ENCODE results near the gene ZNF730.
"Not testable (repeated sequence)": the region's sequence is repeated elsewhere in the genome, so short reads cannot be mapped to it uniquely, and the experiment has no call there.

The ZNF730 gene

DNA sequence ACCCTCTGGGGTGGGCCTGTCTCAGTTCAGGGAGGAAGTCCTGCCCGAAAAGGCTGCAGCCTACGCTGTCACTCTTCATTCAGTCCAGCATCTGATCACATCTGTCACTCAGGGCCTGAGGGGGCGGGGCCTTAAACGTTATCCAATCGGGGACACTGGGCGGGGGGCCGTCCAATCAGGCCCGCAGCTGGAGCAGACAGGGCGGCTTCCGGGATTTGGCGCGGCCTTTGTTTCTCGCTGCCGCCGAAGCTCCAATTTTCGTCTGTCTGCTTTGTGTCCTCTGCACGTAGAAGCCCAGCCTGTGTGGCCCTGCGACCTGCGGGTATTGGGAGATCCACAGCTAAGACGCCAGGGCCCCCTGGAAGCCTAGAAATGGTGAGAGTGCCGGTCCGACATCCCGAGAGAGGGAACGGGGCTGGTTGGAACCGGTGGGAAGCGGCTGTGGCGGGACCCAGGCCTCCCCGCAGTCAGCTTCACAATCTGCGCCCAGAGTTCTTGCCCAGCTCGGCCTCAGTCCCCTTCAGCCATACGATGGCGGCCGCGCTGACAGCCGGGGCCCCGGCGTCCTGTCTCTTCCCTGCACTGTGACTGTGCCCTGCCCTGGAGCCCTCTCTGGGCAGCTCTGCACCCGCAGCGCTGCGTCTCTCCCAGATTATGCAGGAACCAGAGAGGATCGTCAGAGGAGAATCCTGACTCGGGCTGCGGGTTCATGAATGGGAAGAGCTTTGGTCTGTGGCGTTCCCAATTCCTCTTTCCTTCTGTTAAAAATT, at the start of gene ZNF730:
Gene ZNF730 (plus strand): TSS at position 224 of the 770 bp plus-strand sequence. CDS start 149 bp downstream, at position 373.
- FAIRE-seq (peak; percentile 28), DNase-seq (ENCODE audit: insufficient read length, low spot score) (peak; percentile 69)

- no peak for FAIRE-seq
- DNase-seq (ENCODE audit: insufficient read length, low spot score) = no peak
Measured at GRCh38 chr19:23070353-23071146, 46.3 kb upstream of the ZNF730 start.

DNA sequence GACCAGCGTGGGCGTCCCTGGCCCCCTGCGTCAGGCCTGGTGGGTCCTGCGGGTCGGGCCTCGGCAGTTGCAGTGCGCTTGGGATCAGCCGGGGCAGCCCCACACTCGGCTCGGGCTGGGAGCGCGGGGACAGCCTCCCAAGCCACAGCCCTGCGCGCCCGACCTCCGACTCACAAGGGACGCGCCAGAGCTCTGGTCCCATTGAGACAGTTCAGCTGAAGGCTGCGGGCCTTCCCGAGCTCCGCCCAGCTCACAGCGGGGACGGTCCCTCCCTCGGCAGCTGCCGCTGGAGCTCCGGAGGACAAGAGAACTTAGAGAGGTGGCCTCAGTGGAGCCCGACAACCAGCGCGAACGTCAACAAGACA, 45.7 kb upstream of the ZNF730 start:
- FAIRE-seq = peak; percentile 100

DNA sequence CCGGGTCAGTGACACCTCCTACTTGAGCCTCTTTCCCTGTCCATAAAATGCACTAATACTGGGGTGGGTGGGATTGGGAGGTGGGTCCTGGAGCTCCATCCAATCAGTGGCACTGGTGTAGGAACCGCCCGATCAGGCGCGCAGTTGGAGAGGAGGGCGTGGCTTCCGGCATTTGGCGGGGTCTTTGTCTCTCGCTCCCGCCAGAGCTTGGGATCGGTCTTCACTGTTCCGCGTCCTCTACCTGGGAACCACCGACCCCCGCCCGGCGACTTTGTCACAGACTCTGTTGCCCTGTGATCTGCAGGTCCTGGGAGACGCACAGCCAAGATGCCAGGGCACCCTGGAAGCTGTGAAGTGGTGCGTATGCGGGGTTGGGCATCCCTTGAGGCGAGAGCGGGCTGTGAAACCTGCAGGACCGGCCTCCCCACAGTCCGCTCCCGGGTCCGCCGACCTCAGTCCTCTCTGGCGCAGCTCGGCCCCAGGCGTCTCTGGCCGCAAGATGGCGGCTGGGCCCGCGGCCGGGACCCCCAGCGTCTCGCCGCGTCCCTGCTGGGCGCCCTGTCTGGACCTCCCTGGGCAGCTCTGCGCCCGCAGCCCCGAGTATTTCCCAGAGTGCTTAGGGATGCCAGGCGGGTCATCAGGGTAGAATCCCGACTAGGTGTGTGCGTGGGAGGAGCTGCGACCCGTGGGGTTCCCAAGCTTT, 41.6 kb upstream of the ZNF730 start:
- FAIRE-seq (peak; percentile 81), DNase-seq (ENCODE audit: insufficient read length, low spot score) (peak; percentile 67)

More for the DNA sequence above, 45.7 kb upstream of the ZNF730 start:
- DNase-seq (ENCODE audit: insufficient read length, low spot score) = no peak

GRCh38 chr19:23077776-23078175, 39.0 kb upstream of the ZNF730 start:
- not testable (repeated sequence) for FAIRE-seq; DNase-seq (ENCODE audit: insufficient read length, low spot score)

DNA sequence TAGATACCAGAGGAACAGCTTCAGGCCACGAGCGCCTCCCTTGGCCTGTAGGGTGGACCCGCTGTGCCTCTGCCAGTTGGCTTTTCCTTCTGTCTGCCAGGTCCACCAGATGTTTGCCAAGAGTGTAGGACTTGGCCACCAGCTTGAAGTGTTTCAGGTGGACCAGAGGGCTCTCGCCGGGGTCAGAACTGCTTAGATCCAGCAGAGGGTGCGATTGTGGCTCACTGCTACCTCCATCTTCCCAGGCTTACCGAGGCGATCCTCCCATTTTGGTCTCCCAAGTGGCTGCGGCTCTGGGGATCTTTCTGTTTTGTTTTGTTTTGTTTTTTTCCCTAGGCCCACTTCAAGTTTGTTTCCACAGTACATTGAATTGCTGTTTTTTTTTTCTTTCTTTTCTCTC, 23.0 kb upstream of the ZNF730 start:
- FAIRE-seq (no peak), DNase-seq (ENCODE audit: insufficient read length, low spot score) (no peak)

DNA sequence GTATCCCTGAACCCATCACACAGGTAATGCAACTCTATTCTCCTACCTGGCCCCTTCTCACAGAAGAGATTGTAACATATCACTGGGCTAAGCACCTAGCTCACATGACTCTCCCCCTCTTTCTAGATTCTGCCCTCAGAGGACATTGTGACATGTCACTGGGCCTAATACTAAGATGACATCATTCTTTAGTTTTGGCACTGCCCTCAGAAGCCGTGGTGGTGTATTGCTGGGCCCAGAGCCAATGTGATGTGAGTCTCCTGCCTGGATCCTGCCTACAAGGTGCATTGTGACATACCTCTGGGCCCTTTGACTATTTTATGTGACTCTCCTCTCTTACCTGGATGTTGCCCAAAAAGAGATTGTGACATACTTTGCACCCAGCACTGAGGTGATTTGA, 21.4 kb upstream of the ZNF730 start:
- FAIRE-seq = no peak
- no peak for DNase-seq (ENCODE audit: insufficient read length, low spot score)

DNA sequence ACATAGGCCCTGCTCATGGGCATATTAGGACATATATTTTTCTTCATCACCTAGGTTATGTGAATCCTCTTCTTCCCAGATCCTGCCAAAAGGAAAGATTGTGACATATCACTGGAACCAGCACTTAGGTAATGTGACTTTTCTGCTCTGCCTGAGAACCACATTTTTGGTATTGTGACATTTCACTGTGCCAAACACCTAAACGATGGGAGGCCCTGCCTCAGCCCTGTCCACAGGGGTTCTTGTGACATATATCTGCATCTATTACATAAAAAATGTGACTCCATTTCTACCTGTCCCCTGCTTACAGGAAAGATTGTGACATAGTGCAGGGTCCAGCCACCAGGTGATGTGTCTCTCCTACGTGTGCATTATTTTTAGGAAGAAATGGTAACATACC, 18.5 kb upstream of the ZNF730 start:
- no peak for FAIRE-seq
- DNase-seq (ENCODE audit: insufficient read length, low spot score) = no peak

- DNase-seq (ENCODE audit: insufficient read length, low spot score) = no peak
- no peak for FAIRE-seq
Measured at GRCh38 chr19:23098988-23099387, 17.8 kb upstream of the ZNF730 start.

- DNase-seq (ENCODE audit: insufficient read length, low spot score) (no peak), FAIRE-seq (no peak)
Measured at GRCh38 chr19:23099966-23100365, 16.9 kb upstream of the ZNF730 start.

DNA sequence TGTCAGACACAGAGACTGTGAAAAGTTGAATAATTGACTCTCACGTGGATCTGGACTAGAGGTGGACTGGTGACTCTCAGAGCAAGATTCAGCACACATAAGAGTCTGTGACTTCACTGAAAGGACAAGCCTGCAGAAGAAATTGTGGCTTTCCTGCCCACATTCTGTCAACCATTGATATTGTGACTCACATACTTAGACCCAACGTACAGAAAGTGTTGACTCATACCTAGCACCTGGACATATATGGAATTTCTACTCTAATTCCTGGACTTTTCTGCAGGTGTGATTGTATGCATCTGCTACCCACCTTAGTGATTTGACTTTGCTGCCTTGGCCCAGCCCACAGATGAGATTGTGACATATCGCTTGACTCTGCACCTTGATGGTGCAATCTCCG, 15.6 kb upstream of the ZNF730 start:
- FAIRE-seq (no peak), DNase-seq (ENCODE audit: insufficient read length, low spot score) (no peak)

- DNase-seq (ENCODE audit: insufficient read length, low spot score) (no peak), FAIRE-seq (no peak)
Measured at GRCh38 chr19:23118400-23118799, 1.6 kb downstream of the ZNF730 start.

GRCh38 chr19:23134211-23134610, 17.4 kb downstream of the ZNF730 start:
- DNase-seq (ENCODE audit: insufficient read length, low spot score); FAIRE-seq: not testable (repeated sequence)

GRCh38 chr19:23145617-23146415, 29.0 kb downstream of the ZNF730 start:
- no peak for DNase-seq (ENCODE audit: insufficient read length, low spot score)
- no peak for FAIRE-seq

- DNase-seq (ENCODE audit: insufficient read length, low spot score) (no peak), FAIRE-seq (no peak)
Measured at GRCh38 chr19:23160766-23161165, 43.9 kb downstream of the ZNF730 start.

GRCh38 chr19:23168286-23168685, 51.5 kb downstream of the ZNF730 start:
- DNase-seq (ENCODE audit: insufficient read length, low spot score); FAIRE-seq: not testable (repeated sequence)

- no peak for DNase-seq (ENCODE audit: insufficient read length, low spot score)
- no peak for FAIRE-seq
Measured at GRCh38 chr19:23183251-23183650, 66.4 kb downstream of the ZNF730 start.

GRCh38 chr19:23190341-23190740, 73.5 kb downstream of the ZNF730 start:
- FAIRE-seq = no peak
- DNase-seq (ENCODE audit: insufficient read length, low spot score) = no peak

Data from HTR-8/SVneo (cell line).